NCI-H748 (cell line): Measurements from ENCODE around the gene TSGA10IP.

Experiments
- DNase-seq: peaks from one replicate; lab custom pipeline; 2025; ENCODE audit not compliant: unreplicated experiment; lab: John Stamatoyannopoulos, UW

The TSGA10IP gene

DNA sequence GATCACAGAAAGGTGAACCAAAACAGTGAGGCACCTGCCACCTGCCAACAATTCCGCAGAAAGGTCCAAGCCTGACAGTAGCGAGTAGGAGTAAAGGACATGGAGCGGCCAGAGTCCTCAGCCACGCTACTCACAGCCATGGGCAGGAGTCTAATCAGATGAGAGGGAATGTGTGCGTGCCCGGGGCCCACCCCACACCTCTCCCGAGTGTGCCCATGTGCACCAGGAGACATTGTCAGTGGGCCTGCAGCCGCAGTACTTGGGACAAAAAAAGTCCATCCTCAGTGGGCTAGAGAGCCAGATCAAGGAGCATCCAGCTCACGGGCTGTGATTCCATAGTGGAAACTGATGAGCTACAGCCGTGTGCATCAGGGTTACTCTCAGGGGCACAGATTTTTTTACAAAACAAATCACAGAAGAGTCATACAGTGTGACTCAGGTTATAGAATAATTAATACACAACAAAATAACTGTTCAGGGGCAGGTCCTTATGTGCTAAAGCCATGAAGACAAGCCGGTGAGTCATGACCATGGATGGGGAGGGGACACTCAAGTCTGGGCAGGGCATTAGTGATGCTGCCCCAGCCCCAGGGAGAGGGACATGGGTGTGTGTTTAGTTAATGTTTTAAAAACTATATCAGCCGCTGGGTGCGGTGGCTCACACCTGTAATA is 28.3 kb downstream of the TSGA10IP start:
- no peak for DNase-seq

GRCh38 chr11:65975771-65976170 is 30.5 kb downstream of the TSGA10IP start:
- no peak for DNase-seq

- DNase-seq: no peak
These were observed 31.2 kb downstream of the TSGA10IP start for GRCh38 chr11:65976216-65977176.

GRCh38 chr11:65977621-65978390 is 32.5 kb downstream of the TSGA10IP start:
- DNase-seq: no peak

DNA sequence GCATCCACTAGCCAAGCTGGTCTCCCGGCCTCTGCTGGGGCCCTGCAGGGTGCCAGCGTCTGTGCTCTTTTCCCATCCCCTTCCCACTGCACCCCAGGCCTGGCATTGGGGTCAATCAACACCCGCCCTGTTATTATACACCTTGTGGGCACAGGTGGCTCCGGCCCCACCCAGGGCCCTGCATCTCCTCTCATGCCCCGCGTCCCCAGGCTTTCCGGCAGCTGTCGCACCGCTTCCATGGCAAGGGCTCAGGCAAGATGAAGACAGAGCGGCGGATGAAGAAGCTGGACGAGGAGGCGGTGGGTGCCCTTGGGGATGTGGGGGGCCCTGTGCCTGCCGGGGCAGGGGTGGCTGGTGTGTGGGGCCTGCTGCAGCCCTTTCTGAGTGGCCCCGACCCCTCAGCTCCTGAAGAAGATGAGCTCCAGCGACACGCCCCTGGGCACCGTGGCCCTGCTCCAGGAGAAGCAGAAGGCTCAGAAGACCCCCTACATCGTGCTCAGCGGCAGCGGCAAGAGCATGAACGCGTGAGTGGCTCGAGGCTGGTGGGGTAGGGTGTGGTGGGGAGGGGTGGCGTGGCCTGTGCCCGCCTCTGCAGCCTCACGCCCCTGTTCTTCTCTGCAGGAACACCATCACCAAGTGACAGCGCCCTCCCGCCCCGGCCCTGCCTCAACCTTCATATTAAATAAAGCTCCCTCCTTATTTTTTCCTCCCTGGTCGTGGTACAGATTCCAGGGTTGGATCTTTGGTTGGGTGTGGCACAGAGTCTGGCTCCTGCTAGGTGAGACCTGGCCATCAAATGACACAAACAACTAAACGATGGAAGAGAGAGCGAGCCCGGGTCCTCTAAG is 33.3 kb downstream of the TSGA10IP start:
- no peak for DNase-seq

GRCh38 chr11:65979261-65979759 is 34.0 kb downstream of the TSGA10IP start:
- no peak for DNase-seq

DNA sequence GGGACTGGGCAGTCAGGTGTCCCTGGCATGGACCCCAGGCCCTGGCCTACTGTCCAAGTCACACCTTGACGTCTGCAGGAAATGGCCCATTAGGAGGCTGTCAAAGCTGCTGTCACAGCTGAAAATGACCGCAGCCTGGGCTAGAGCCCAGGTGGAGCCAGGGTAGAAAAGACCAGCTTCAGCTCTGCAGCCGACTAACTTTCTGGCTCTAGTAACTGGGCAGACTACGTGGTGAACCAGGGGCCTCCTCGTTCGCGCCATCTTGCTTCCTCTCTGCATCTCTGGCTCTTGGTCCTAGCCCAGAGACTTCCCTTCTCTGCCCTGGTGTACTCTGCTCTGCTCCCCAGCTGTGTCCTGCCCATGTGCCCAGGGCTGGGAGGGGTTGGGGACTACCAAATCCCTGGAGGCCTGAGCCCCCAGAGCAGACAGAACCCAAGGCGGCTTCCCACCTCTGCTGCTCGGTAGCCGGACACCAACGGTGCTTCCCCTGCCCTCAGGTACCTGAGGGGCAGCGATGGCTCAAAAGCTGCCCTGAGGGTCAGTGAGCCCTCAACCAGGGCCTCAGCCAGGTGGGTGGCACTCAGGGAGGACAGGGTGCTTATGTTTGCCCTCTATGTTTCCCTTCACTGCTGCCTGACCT is 35.9 kb downstream of the TSGA10IP start:
- no peak for DNase-seq

DNA sequence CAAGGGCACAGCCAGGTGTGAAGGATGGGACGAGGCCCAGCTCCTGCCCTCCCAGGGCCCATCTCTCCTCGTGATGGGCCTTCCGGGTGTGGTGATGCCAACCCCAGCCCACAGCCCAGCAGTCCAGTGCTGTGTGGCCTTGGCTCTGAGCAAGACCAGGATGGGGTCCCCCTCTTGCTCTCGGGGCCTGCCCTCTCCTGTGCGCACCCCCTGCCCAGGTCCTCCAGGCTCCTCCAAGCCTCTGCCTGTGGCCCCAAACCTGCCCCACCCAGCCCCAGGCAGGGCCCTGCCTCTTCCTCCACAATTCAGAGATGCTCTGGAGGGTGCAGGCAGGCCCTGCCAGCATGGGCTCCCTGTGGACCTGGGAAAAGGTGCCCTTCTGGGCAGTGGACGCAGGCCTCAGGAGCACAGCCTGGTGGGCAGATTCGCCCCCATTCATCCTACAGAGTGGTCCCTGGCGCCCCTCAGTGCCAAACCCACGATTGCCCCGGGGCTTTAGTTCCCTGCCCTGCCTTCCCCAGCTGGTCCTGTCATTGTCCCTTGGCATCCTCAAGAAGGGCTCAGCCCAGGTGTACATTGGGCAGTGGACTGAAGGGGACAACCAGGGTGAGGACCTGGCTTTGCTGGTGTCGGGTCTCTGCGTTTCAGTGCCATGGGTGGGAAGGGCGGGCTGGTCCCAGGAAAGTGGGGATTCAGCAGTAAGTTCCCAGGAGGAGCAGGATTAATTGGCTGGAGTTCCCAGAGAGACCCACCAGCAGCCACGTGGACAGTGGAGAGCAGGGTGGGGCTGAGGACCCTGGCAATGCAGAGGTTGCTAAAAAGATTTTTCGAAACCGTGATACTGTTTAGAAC is 36.9 kb downstream of the TSGA10IP start:
- no peak for DNase-seq

- DNase-seq: no peak
These were observed 37.7 kb downstream of the TSGA10IP start for GRCh38 chr11:65982824-65983588.

- DNase-seq: no peak
These were observed 38.3 kb downstream of the TSGA10IP start for GRCh38 chr11:65983589-65983987.

- DNase-seq: no peak
These were observed 42.1 kb downstream of the TSGA10IP start for GRCh38 chr11:65987336-65987735.

DNA sequence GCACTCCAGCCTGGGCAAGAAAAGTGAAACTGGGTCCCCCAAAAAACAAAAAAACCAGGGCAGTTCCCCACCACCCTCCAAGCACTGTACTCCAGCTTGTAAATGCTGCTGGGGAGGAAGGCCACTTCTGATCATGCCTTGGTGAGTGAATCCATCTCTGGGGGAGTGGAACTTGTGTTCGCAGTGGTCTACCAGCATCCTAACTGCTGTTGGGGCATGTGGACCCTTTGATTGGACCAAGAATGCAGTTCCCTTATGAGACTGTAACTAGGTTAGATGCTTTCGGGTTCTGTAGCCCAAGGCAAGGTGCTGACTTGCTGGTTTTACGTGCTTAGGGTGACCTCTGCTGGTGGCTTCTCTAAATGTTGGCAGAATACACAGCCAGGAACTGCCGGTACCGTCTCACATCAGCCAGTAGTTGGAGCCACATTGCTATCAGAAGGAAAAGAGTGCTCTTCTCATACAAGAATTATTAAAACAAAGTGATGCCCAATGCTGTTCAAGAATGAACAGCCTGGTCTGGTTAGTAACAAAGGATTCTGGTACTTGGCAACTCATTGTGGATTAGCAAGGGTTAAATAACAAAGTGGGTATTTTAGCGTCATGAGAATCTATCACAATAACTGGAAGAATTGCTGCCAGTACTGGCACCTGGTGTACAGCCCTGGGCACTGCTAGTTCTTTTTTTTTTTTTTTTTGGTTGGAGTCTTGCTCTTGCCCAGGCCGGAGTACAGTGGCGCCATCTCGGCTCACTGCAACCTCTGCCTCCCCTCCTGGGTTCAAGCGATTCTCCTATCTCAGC is 43.7 kb downstream of the TSGA10IP start:
- peak; percentile 87 for DNase-seq

GRCh38 chr11:65992056-65992455 is 46.8 kb downstream of the TSGA10IP start:
- DNase-seq: no peak

DNA sequence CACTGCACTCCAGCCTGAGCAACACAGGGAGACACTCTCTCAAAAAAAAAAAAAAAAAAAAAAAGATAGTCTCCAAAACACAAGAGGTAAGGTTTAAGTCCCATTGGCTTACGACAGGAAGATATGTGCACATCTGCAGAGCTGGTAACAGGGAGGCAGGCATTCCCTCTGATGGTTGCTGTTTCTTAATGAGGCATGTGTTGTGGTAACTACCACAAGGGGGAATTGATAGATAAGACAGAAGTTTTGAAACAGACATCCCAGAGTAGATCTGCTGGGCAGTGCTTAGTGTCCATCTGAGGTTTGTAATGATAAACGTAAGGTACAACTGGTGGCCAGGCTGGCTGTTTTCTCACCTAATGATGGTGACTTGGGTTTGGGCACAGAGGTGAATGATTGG is 52.0 kb downstream of the TSGA10IP start:
- no peak for DNase-seq

- peak; percentile 99 for DNase-seq
These were observed 56.8 kb downstream of the TSGA10IP start, which contains the start of the genes BANF1 and EIF1AD for GRCh38 chr11:66001942-66002647. Gene BANF1 (plus strand): TSS chr11:66002503. CDS start chr11:66003251, 748 bp downstream. Gene EIF1AD (minus strand): TSS chr11:66002157. CDS start chr11:66000389, 1,768 bp downstream.

GRCh38 chr11:66002648-66003225 is 57.5 kb downstream of the TSGA10IP start:
- peak; percentile 71 for DNase-seq
